OCI-LY1 (cell line): ENCODE data around the gene CROCC.

Source experiments
- H2AFZ ChIP-seq: fragments of 200-600 bp; sonication (generic), shearing (Covaris generic); 2 replicates; pipeline ENCODE4 v1.6.0; 2014; ENCODE audit warnings: antibody characterized with exemption, mild to moderate bottlenecking, low read length
- H3F3A ChIP-seq: fragments of 200-600 bp; sonication (generic), shearing (Covaris generic); 2 replicates; pipeline ENCODE4 v1.6.0; 2014; ENCODE audit warnings: mild to moderate bottlenecking, antibody characterized with exemption, low read length, moderate library complexity; ENCODE audit not compliant: insufficient read depth
- H3K27ac ChIP-seq: fragments of 200-600 bp; sonication (generic); 2 replicates; pipeline ENCODE4 v1.5.1; 2014; ENCODE audit warnings: low read length, mixed run types, mild to moderate bottlenecking, low read depth; ENCODE audit not compliant: poor library complexity, severe bottlenecking
- H3K27me3 ChIP-seq: fragments of 200-600 bp; sonication (generic); 2 replicates; pipeline ENCODE4 v1.6.0; 2014; ENCODE audit warnings: antibody characterized with exemption, mild to moderate bottlenecking, low read length, moderate library complexity; ENCODE audit not compliant: insufficient read depth
- H3K36me3 ChIP-seq: fragments of 200-600 bp; sonication (generic); 2 replicates; pipeline ENCODE4 v1.6.1; 2014; ENCODE audit warnings: mild to moderate bottlenecking, antibody characterized with exemption, low read length, moderate library complexity, mixed read lengths; ENCODE audit not compliant: insufficient read depth
- H3K4me1 ChIP-seq: fragments of 200-600 bp; sonication (generic); 2 replicates; pipeline ENCODE4 v1.5.1; 2014; ENCODE audit warnings: mild to moderate bottlenecking, low read length, moderate library complexity; ENCODE audit not compliant: insufficient read depth, severe bottlenecking
- H3K4me2 ChIP-seq: fragments of 200-600 bp; sonication (generic), shearing (Covaris generic); 2 replicates; pipeline ENCODE4 v1.6.1; 2014; ENCODE audit warnings: low read length
- H3K4me3 ChIP-seq: fragments of 200-600 bp; sonication (generic); 2 replicates; pipeline ENCODE4 v1.5.1; 2014; ENCODE audit warnings: low read length, low read depth, mild to moderate bottlenecking, mixed read lengths; ENCODE audit not compliant: poor library complexity, severe bottlenecking
- H3K79me2 ChIP-seq: fragments of 200-600 bp; shearing (Covaris generic); 2 replicates; pipeline ENCODE4 v1.6.1; 2016; ENCODE audit warnings: mixed run types, low read length, mixed read lengths; ENCODE audit not compliant: insufficient read depth
- H3K9ac ChIP-seq: fragments of 200-600 bp; sonication (generic), shearing (Covaris generic); 2 replicates; pipeline ENCODE4 v1.6.1; 2014; ENCODE audit warnings: mild to moderate bottlenecking, low read length, mixed read lengths
- H3K9me2 ChIP-seq: fragments of 200-600 bp; sonication (generic), shearing (Covaris generic); 2 replicates; pipeline ENCODE4 v1.6.1; 2014; ENCODE audit warnings: low read depth, mild to moderate bottlenecking, low read length, mixed read lengths
- H3K9me3 ChIP-seq: fragments of 200-600 bp; shearing (Covaris generic); 2 replicates; pipeline ENCODE4 v1.6.1; 2014; ENCODE audit warnings: low read length, mixed read lengths
- H4K20me1 ChIP-seq: fragments of 200-600 bp; sonication (generic), shearing (Covaris generic); 2 replicates; pipeline ENCODE4 v1.6.0; 2016; ENCODE audit warnings: mild to moderate bottlenecking, low read length; ENCODE audit not compliant: insufficient read depth
- EZH2 ChIP-seq: fragments of 200-600 bp; sonication (generic), shearing (Covaris generic); IDR thresholded peaks from 2 replicates; pipeline ENCODE4 v1.8.0; 2017; ENCODE audit warnings: borderline replicate concordance, mixed run types, mild to moderate bottlenecking, antibody characterized with exemption, low read length, moderate library complexity, mixed read lengths
- TF ChIP-seq, protein P1 (sequence below): fragments of 200-600 bp; sonication (generic), shearing (Covaris generic); IDR thresholded peaks from 2 replicates; pipeline ENCODE4 v1.5.1; 2017; ENCODE audit warnings: mild to moderate bottlenecking, antibody characterized with exemption, low read length, moderate library complexity, mixed read lengths

Gene CROCC

DNA sequence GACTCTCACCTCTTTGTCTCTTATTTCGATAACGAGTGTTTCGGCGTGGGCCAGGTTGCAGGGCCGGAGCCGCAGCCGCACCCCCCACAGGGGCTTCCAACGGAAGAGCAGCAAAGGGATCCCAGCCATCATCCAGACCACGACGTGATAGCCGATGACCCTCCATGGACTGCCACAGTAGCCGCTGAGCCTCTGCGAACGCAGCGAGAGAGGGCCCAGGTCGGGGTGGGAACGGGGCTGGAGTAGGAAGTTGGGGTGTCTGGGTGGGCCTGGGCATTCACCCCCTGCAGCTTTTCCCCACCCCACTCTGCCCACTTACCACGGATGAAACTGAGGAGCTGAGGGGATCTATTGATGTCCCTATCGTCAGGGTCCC, 83.6 kb downstream of the CROCC start:
- Histone ChIP-seq H3K79me2 (no peaks in the 10 kb centered on the region), H3K27me3 (no peaks in the 10 kb centered on the region), H3K4me1 (peaks cover 2% of the 10 kb centered on the region), H3K9me3 (no peaks in the 10 kb centered on the region), H3K4me2 (no peak overlapping the region), H3K9ac (no peak overlapping the region), H4K20me1 (no peaks in the 10 kb centered on the region), H3F3A (no peaks in the 10 kb centered on the region), H3K9me2 (no peaks in the 10 kb centered on the region), H3K27ac (no peak overlapping the region), H3K36me3 (peaks cover 3% of the 10 kb centered on the region; the same call in 1 of the 2 replicates), H2AFZ (no peak overlapping the region), H3K4me3 (no peak overlapping the region)
- TF ChIP-seq EZH2, result no peak
- TF ChIP-seq, protein P1, sequence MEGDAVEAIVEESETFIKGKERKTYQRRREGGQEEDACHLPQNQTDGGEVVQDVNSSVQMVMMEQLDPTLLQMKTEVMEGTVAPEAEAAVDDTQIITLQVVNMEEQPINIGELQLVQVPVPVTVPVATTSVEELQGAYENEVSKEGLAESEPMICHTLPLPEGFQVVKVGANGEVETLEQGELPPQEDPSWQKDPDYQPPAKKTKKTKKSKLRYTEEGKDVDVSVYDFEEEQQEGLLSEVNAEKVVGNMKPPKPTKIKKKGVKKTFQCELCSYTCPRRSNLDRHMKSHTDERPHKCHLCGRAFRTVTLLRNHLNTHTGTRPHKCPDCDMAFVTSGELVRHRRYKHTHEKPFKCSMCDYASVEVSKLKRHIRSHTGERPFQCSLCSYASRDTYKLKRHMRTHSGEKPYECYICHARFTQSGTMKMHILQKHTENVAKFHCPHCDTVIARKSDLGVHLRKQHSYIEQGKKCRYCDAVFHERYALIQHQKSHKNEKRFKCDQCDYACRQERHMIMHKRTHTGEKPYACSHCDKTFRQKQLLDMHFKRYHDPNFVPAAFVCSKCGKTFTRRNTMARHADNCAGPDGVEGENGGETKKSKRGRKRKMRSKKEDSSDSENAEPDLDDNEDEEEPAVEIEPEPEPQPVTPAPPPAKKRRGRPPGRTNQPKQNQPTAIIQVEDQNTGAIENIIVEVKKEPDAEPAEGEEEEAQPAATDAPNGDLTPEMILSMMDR, result no peak

DNA sequence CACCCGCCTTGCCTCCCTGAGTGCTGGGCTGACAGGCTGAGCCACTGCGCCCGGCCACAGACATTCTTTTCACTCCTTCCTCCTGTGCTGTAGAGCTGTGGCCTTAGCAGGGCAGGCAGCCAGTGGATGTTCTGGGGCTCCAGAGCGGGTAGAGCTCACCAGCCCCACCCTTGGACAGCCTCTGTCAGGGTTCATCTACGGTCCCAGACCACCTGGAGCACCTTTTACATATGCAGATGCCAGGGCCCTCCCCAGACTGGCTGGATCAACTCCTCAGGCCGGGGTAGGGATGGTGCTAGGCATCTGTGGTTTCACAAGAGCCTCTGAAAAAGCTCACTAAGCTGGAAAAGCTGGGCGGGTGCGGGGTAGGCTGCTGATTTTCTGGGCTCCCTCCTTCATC, 85.4 kb downstream of the CROCC start:
- no peak overlapping the region for H3K27ac ChIP-seq
- H4K20me1 ChIP-seq, result no peaks in the 10 kb centered on the region
- no peaks in the 10 kb centered on the region for H3K9me2 ChIP-seq
- no peaks in the 10 kb centered on the region for H3F3A ChIP-seq
- H3K9me3 ChIP-seq, result no peaks in the 10 kb centered on the region
- peaks cover 13% of the 10 kb centered on the region for H3K4me1 ChIP-seq
- TF ChIP-seq, protein P1, result no peak
- no peak for TF ChIP-seq EZH2
- H3K36me3 ChIP-seq, result peaks cover 3% of the 10 kb centered on the region; the same call in 1 of the 2 replicates
- H2AFZ ChIP-seq, result no peak overlapping the region
- no peak overlapping the region for H3K4me3 ChIP-seq
- H3K79me2 ChIP-seq, result no peaks in the 10 kb centered on the region
- H3K27me3 ChIP-seq, result no peaks in the 10 kb centered on the region
- no peak overlapping the region for H3K9ac ChIP-seq
- no peak overlapping the region for H3K4me2 ChIP-seq

DNA sequence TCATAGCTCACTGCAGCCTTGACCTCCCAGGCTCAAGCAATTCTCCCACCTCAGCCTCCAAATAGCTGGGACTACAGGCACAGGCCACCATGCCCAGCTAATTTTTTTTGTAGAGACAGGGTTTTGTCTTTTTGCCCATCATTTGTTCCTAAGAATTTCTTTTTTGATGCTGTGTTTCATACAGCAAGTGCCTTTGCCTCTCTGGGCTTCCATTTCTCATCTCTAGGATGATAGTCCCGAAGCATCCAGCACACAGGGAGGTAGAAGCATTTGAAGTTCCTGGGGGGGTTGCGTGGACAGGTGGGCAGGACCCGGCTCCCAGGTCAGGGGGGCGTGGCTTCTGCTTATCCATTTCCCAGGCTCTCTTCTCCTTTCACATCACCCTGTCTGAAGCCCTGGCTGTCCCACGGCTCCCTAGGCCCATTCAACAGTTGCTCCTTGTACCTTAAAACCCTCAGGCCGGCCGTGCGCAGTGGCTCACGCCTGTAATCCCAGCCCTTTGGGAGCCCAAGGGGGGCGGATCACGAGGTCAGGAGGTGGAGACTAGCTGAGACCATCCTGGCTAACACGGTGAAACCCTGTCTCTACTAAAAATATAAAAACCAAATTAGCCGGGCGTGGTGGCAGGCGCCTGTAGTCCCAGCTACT, 86.6 kb downstream of the CROCC start:
- Histone ChIP-seq H3K79me2 (no peaks in the 10 kb centered on the region), H2AFZ (no peak overlapping the region), H3K27me3 (no peaks in the 10 kb centered on the region; the same call in 1 of the 2 replicates), H3K9me3 (no peaks in the 10 kb centered on the region), H3K9ac (no peak overlapping the region), H3K36me3 (peaks cover 3% of the 10 kb centered on the region; the same call in 1 of the 2 replicates), H3F3A (no peaks in the 10 kb centered on the region), H3K4me3 (no peak overlapping the region), H4K20me1 (no peaks in the 10 kb centered on the region), H3K27ac (no peak overlapping the region), H3K4me1 (peaks cover 18% of the 10 kb centered on the region), H3K4me2 (no peak overlapping the region), H3K9me2 (no peaks in the 10 kb centered on the region)
- TF ChIP-seq, protein P1, result no peak
- no peak for TF ChIP-seq EZH2
